GM12878 (cell line): ENCODE data around the gene TTYH3. TPM values are rescaled to one million over a fixed set of nuclear protein-coding genes. Genes with fewer than 3 reads are reported as not detected.

Experiments used
- ATF3 ChIP-seq: IDR thresholded peaks from 2 replicates; pipeline ENCODE4 v1.6.1; 2011; ENCODE audit warnings: low read depth, mild to moderate bottlenecking, low read length, moderate library complexity, borderline replicate concordance; ENCODE audit errors: extremely low read depth
- BACH1 ChIP-seq: fragments of 450-650 bp; IDR thresholded peaks from 2 replicates; pipeline ENCODE4 v1.6.1; 2017; ENCODE audit warnings: mild to moderate bottlenecking, borderline replicate concordance
- CHD4 ChIP-seq: fragments of 200-600 bp; sonication (generic); IDR thresholded peaks from 2 replicates; pipeline ENCODE4 v1.6.1; 2016; ENCODE audit warnings: mild to moderate bottlenecking
- CREM ChIP-seq: IDR thresholded peaks from 2 replicates; pipeline ENCODE4 v1.6.1; 2014; ENCODE audit warnings: antibody characterized with exemption, low read depth
- E2F4 ChIP-seq: IDR thresholded peaks from 2 replicates; pipeline ENCODE4 v1.6.1; 2012; ENCODE audit warnings: low read depth, low read length, improper control_type of control experiment
- KAT2A ChIP-seq: conservative IDR thresholded peaks from 2 replicates; pipeline ENCODE4 v1.6.1; 2011; ENCODE audit warnings: low read depth, low read length; ENCODE audit not compliant: control insufficient read depth
- KDM1A ChIP-seq: fragments of 200-600 bp; sonication (generic); IDR thresholded peaks from 2 replicates; pipeline ENCODE4 v1.6.1; 2016; ENCODE audit warnings: borderline replicate concordance
- MXI1 ChIP-seq: fragments of 150-350 bp; IDR thresholded peaks from 2 replicates; pipeline ENCODE4 v1.6.1; 2011; ENCODE audit warnings: low read depth, mild to moderate bottlenecking, inconsistent platforms, low read length, improper control_type of control experiment
- NBN ChIP-seq: fragments of 450-650 bp; IDR thresholded peaks from 2 replicates; pipeline ENCODE4 v1.6.1; 2016
- NFIC ChIP-seq: IDR thresholded peaks from 2 replicates; pipeline ENCODE4 v1.6.1; 2012; ENCODE audit warnings: low read depth, mild to moderate bottlenecking, inconsistent platforms, low read length, moderate library complexity
- NFYB ChIP-seq: IDR thresholded peaks from 2 replicates; pipeline ENCODE4 v1.6.1; 2011; ENCODE audit warnings: low read depth, mild to moderate bottlenecking, low read length, improper control_type of control experiment, moderate library complexity; ENCODE audit not compliant: insufficient read depth
- RAD51 ChIP-seq: fragments of 450-650 bp; IDR thresholded peaks from 2 replicates; pipeline ENCODE4 v1.6.1; 2016; ENCODE audit warnings: moderate library complexity, mild to moderate bottlenecking, inconsistent platforms
- RBBP5 ChIP-seq: fragments of 200-600 bp; sonication (generic); conservative IDR thresholded peaks from 2 replicates; pipeline ENCODE4 v1.6.1; 2016
- SMARCA5 ChIP-seq: fragments of 450-650 bp; IDR thresholded peaks from 2 replicates; pipeline ENCODE4 v1.6.1; 2017; ENCODE audit warnings: mild to moderate bottlenecking
- SUPT20H ChIP-seq: IDR thresholded peaks from 2 replicates; pipeline ENCODE4 v1.6.1; 2011; ENCODE audit warnings: low read depth, mild to moderate bottlenecking, low read length, moderate library complexity, borderline replicate concordance; ENCODE audit not compliant: control insufficient read depth
- TARDBP ChIP-seq: IDR thresholded peaks from 2 replicates; pipeline ENCODE4 v1.6.1; 2016; ENCODE audit warnings: borderline replicate concordance
- TBL1XR1 ChIP-seq: IDR thresholded peaks from 2 replicates; pipeline ENCODE4 v1.6.1; 2012; ENCODE audit warnings: low read depth, low read length, improper control_type of control experiment
- WRNIP1 ChIP-seq: IDR thresholded peaks from 2 replicates; pipeline ENCODE4 v1.6.1; 2011; ENCODE audit warnings: low read depth, low read length, improper control_type of control experiment, borderline replicate concordance
- polyA plus RNA-seq, 11 experiments: library from polyadenylated mRNA; depleted of rRNA in 4 of 11; unstranded in 6 of 11; stranded (reverse) in 5 of 11; fragments of >200 nt; fragmentation: Nextera tagmentation in 4 of 11; fragmentation: Illumina TruSeq in 1 of 11; extraction: Ambion mirVana in 4 of 11; extraction: Trizol in 1 of 11; gene quantifications; 1 replicate in 1 of 11; 2 replicates in 10 of 11; pipeline versions ENCODE4 v1.2.1 to v1.2.3, GENCODE V29; 2011 to 2016; ENCODE audit warnings: inconsistent platforms in 2 of 11, missing spikeins in 2 of 11, low read depth in 1 of 11
- total RNA-seq, 4 experiments: library from RNA; depleted of rRNA in 3 of 4; stranded (reverse); fragments of >200 nt in 3 of 4; fragmentation: Illumina TruSeq in 1 of 4; extraction: Trizol in 1 of 4; gene quantifications; 2 replicates each; pipeline versions ENCODE4 v1.2.1 to v1.2.3, GENCODE V29; 2013 to 2021
- TF ChIP-seq, protein P1 (sequence below): fragments of 450-650 bp; formaldehyde crosslinking; IDR thresholded peaks from 2 replicates; pipeline ENCODE4 v1.5.0; 2022; ENCODE audit warnings: mild to moderate bottlenecking, missing genetic modification characterization
- TF ChIP-seq, protein P2 (sequence below): fragments of 450-650 bp; formaldehyde crosslinking; IDR thresholded peaks from 2 replicates; pipeline ENCODE4 v1.4.0; 2020; ENCODE audit warnings: mild to moderate bottlenecking, moderate library complexity
- TF ChIP-seq, protein P3 (sequence below): fragments of 450-650 bp; IDR thresholded peaks from 2 replicates; pipeline ENCODE4 v1.6.1; 2016; ENCODE audit warnings: mild to moderate bottlenecking

The TTYH3 gene
- total and polyA plus RNA-seq, 10 of the 15 experiments (the other 5 are each of a cell fraction or from before 2014, with no cell fraction given), result 0.79 to 71.4 (median 10.5) TPM

GRCh38 chr7:2709553-2710285 lies 77.9 kb downstream of the TTYH3 start (continued):
- TF ChIP-seq, protein P1, sequence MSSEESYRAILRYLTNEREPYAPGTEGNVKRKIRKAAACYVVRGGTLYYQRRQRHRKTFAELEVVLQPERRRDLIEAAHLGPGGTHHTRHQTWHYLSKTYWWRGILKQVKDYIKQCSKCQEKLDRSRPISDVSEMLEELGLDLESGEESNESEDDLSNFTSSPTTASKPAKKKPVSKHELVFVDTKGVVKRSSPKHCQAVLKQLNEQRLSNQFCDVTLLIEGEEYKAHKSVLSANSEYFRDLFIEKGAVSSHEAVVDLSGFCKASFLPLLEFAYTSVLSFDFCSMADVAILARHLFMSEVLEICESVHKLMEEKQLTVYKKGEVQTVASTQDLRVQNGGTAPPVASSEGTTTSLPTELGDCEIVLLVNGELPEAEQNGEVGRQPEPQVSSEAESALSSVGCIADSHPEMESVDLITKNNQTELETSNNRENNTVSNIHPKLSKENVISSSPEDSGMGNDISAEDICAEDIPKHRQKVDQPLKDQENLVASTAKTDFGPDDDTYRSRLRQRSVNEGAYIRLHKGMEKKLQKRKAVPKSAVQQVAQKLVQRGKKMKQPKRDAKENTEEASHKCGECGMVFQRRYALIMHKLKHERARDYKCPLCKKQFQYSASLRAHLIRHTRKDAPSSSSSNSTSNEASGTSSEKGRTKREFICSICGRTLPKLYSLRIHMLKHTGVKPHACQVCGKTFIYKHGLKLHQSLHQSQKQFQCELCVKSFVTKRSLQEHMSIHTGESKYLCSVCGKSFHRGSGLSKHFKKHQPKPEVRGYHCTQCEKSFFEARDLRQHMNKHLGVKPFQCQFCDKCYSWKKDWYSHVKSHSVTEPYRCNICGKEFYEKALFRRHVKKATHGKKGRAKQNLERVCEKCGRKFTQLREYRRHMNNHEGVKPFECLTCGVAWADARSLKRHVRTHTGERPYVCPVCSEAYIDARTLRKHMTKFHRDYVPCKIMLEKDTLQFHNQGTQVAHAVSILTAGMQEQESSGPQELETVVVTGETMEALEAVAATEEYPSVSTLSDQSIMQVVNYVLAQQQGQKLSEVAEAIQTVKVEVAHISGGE, result no peak
- TF ChIP-seq E2F4 (no peak), MXI1 (no peak), KDM1A (no peak), ATF3 (peak; percentile 36; the same call in 1 of the 2 replicates), SUPT20H (no peak), BACH1 (no peak), SMARCA5 (peak; percentile 94), NFIC (no peak), NBN (peak; percentile 40), CHD4 (no peak), TARDBP (0 out of 2 replicates have a peak, but pooled peaks have one; percentile 57), RBBP5 (no peak), RAD51 (peak; percentile 91), CREM (peak; percentile 31; the same call in 1 of the 2 replicates), WRNIP1 (no peak), KAT2A (no peak), NFYB (no peak), TBL1XR1 (0 out of 2 replicates have a peak, but pooled peaks have one; percentile 34)
- TF ChIP-seq, protein P2, sequence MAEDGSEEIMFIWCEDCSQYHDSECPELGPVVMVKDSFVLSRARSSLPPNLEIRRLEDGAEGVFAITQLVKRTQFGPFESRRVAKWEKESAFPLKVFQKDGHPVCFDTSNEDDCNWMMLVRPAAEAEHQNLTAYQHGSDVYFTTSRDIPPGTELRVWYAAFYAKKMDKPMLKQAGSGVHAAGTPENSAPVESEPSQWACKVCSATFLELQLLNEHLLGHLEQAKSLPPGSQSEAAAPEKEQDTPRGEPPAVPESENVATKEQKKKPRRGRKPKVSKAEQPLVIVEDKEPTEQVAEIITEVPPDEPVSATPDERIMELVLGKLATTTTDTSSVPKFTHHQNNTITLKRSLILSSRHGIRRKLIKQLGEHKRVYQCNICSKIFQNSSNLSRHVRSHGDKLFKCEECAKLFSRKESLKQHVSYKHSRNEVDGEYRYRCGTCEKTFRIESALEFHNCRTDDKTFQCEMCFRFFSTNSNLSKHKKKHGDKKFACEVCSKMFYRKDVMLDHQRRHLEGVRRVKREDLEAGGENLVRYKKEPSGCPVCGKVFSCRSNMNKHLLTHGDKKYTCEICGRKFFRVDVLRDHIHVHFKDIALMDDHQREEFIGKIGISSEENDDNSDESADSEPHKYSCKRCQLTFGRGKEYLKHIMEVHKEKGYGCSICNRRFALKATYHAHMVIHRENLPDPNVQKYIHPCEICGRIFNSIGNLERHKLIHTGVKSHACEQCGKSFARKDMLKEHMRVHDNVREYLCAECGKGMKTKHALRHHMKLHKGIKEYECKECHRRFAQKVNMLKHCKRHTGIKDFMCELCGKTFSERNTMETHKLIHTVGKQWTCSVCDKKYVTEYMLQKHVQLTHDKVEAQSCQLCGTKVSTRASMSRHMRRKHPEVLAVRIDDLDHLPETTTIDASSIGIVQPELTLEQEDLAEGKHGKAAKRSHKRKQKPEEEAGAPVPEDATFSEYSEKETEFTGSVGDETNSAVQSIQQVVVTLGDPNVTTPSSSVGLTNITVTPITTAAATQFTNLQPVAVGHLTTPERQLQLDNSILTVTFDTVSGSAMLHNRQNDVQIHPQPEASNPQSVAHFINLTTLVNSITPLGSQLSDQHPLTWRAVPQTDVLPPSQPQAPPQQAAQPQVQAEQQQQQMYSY, result no peak
- TF ChIP-seq, protein P3, sequence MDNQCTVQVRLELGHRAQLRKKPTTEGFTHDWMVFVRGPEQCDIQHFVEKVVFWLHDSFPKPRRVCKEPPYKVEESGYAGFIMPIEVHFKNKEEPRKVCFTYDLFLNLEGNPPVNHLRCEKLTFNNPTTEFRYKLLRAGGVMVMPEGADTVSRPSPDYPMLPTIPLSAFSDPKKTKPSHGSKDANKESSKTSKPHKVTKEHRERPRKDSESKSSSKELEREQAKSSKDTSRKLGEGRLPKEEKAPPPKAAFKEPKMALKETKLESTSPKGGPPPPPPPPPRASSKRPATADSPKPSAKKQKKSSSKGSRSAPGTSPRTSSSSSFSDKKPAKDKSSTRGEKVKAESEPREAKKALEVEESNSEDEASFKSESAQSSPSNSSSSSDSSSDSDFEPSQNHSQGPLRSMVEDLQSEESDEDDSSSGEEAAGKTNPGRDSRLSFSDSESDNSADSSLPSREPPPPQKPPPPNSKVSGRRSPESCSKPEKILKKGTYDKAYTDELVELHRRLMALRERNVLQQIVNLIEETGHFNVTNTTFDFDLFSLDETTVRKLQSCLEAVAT, result 0 out of 2 replicates have a peak, but pooled peaks have one; percentile 18
